BJ (cell line): ENCODE results near the gene SERPINB1. TPM values are rescaled to one million over a fixed set of nuclear protein-coding genes. Genes with fewer than 3 reads are reported as not detected.

Experiments
- CTCF ChIA-PET: fragments of 350-600 bp; formaldehyde crosslinking; extraction: SDS; loops from one replicate; lab custom pipeline; 2021; ENCODE audit warnings: antibody characterized with exemption, inconsistent platforms; lab: Yijun Ruan, JAX
- POLR2A ChIA-PET: fragments of 300-600 bp; sonication (Branson Sonifier 250); formaldehyde crosslinking; extraction: SDS; loops from one replicate; lab custom pipeline; 2021; ENCODE audit warnings: antibody characterized with exemption; lab: Charles Lee
- DNase-seq: peaks from one replicate; pipeline ENCODE4 v3.0.0-alpha.2; 2011; ENCODE audit warnings: low read depth
- H3K27me3 ChIP-seq: 2 replicates; pipeline ENCODE4 v1.6.0; 2011; ENCODE audit warnings: low read length; ENCODE audit not compliant: control insufficient read depth, insufficient read depth
- H3K36me3 ChIP-seq: 2 replicates; pipeline ENCODE4 v1.5.1; 2011; ENCODE audit warnings: low read length; ENCODE audit not compliant: control insufficient read depth, insufficient read depth
- H3K4me3 ChIP-seq: 2 replicates; pipeline ENCODE4 v1.5.1; 2011; ENCODE audit warnings: low read depth, mild to moderate bottlenecking, control low read depth, low read length
- polyA plus RNA-seq: library from polyadenylated mRNA; depleted of rRNA; stranded (reverse); fragments of >200 nt; gene quantifications from 2 replicates; pipeline ENCODE4 v1.2.3, GENCODE V29; 2011
- TF ChIP-seq, protein P1 (sequence below): IDR thresholded peaks from 2 replicates; pipeline ENCODE4 v1.5.1; 2011; ENCODE audit warnings: low read depth, mild to moderate bottlenecking, control low read depth, inconsistent platforms, low read length, moderate library complexity; ENCODE audit not compliant: insufficient read depth

SERPINB1 gene
- polyA plus RNA-seq, 1 experiment = 17.9 TPM

DNA sequence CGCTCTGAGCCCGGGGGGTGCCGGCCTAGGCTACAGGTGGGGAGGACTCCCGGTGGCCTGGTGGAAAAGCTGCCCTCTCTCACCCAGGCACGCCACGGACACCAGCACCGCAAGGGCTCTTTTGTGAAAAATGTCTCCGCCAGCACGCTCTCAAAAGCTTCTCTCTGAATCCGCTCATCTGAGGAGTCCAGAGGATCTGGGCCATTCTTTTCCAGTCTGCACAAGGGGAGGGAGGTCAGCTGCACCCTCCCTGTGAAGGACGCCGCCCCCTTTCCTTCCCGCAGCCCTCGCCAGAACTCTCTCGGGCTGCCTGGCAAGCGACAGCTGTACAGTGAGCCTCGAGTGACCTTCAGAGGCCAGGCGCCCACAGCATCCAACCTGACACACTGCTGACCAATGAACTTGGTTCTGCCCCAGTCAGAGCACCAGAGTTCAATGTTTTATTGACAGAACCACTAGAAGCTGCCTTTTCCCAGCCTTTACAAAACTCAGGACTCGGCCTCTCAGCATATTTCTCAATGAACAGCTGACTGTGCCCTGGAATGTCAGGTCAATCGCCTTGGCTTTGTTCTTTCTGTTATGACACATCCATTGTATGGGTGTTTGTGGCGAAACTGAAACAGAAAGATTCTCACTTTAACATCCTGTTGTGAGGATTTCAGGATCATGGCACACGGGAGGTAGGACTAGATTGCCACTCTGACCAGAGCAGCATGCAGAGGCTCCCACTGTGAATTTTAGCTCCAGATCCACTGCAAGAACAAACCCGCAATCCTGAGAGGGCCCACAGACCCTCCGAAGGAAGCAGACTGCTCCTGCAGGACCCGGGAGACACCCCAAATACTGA lies 34.8 kb upstream of the SERPINB1 start:
- peak; percentile 49 for DNase-seq
- ChIA-PET CTCF (interaction anchor here (0.7 to 1.9 kb wide), 7 partner anchors 18 to 150 kb away, joined by 3 to 10 read pairs (median 4); no protein-coding TSS in a partner anchor), POLR2A (no interaction called here)
- peak overlapping the region; percentile 12 for H3K4me3 ChIP-seq
- H3K27me3 ChIP-seq = peaks cover 3% of the 10 kb centered on the region; the same call in 1 of the 2 replicates
- TF ChIP-seq, protein P1, sequence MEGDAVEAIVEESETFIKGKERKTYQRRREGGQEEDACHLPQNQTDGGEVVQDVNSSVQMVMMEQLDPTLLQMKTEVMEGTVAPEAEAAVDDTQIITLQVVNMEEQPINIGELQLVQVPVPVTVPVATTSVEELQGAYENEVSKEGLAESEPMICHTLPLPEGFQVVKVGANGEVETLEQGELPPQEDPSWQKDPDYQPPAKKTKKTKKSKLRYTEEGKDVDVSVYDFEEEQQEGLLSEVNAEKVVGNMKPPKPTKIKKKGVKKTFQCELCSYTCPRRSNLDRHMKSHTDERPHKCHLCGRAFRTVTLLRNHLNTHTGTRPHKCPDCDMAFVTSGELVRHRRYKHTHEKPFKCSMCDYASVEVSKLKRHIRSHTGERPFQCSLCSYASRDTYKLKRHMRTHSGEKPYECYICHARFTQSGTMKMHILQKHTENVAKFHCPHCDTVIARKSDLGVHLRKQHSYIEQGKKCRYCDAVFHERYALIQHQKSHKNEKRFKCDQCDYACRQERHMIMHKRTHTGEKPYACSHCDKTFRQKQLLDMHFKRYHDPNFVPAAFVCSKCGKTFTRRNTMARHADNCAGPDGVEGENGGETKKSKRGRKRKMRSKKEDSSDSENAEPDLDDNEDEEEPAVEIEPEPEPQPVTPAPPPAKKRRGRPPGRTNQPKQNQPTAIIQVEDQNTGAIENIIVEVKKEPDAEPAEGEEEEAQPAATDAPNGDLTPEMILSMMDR = no peak
- H3K36me3 ChIP-seq = no peaks in the 10 kb centered on the region

DNA sequence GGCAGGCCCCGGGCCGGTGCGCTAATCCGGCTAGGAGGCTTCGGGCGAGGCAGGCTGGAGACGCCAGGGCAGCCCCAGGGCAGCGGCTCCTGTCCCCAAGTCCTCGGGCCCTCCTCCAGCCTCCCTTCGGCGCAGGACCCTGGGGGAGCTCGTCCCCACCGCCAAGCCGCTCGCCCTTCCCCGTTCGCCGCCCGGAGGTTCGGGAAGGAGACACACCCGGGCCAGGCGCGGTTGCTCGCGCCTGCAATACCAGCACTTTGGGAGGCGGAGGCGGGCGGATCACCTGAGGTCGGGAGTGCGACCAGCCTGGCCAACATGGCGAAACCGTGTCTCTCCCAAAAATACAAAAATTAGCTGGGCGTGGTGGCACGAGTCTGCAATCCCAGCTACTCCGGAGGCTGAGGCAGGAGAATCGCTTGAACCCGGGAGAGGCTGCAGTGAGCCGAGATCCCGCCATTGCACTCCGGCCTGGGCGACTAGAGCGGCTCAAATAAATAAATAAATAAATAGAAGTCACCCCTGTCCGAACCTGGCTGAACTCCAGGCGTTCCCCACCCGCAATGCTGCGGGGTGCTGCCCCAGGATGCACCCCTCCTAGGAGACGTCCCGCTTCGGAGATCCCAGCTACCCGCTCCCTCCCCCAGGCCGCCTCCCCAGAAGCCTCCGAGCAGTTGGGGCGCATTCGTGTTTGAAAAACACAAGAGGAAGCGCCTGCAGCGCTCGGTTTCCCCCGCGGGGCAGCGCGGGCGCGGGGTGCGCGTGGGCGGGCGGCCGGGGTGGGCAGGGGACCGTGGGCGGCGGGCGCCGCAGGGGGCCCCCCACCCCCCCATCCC lies 33.9 kb upstream of the SERPINB1 start:
- POLR2A ChIA-PET = no interaction called here
- peaks cover 3% of the 10 kb centered on the region; the same call in 1 of the 2 replicates for H3K27me3 ChIP-seq
- no peak for DNase-seq
- peak overlapping the region; percentile 39 for H3K4me3 ChIP-seq
- TF ChIP-seq, protein P1 = no peak
- no peaks in the 10 kb centered on the region for H3K36me3 ChIP-seq
- CTCF ChIA-PET = interaction anchor here (1.1 to 1.9 kb wide), 3 partner anchors 17 to 76 kb away, joined by 4 to 10 read pairs (median 5); no protein-coding TSS in a partner anchor

DNA sequence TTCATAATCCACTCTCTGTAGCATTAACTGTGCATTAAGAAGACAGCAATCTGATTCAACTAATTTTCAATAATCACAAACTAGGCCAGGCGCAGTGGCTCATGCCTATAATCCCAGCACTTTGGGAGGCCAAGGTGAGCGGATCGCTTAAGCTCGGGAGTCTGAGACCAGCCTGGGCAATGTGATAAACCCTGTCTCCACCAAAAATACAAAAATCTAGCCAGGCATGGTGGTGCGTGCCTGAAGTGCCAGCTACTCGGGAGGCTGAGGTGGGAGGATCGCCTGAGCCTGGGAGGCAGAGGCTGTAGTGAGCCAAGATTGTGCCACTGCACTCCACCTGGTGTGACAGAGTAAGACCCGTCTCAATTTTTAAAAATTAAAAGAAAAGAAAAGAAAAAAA lies 32.0 kb upstream of the SERPINB1 start:
- H3K4me3 ChIP-seq = no peak overlapping the region
- CTCF ChIA-PET = no interaction called here
- peaks cover 3% of the 10 kb centered on the region; the same call in 1 of the 2 replicates for H3K27me3 ChIP-seq
- POLR2A ChIA-PET = no interaction called here
- H3K36me3 ChIP-seq = no peaks in the 10 kb centered on the region
- TF ChIP-seq, protein P1 = no peak
- no peak for DNase-seq

DNA sequence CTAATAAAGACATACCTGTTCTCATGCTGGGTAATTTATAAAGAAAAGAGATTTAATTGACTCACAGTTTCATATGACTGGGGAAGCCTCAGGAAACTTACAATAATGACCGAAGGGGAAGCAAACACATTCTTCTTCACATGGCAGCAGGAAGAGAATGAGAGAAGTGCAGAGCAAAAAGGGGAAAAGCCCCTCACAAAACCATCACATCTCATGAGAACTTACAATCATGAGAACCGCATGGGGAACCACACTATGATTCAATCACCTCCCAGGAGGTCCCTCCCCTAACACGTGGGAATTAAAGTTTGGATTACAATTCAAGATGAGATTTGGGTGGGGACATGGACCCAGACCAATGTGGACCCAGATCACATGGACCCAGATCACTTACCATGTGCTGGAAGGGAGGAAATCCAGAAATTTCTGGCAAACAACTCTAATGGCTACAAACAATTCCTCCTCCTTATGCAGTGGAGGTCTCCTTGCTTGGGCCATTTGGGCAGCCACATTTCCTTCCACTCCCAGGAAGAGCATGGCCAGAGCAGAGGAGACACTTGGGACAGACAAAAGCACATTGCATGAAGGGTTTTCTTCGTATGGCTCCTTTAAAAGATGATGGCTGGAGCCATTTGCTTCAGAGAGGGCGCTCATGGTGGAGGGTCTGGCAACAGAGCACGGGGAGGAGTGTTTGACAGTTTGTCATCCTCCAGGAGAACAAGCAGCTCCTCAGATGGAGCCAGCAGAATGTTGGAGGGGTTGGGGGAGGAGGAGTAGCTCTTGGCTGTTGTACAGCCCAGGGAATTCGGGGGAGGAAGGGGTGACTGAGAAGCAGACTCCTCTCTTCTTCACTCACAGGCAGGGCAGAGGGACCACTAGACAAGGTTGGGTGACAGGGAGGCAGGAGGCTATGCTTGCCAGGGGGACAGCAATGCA lies 31.0 kb upstream of the SERPINB1 start:
- TF ChIP-seq, protein P1 = no peak
- no peaks in the 10 kb centered on the region for H3K36me3 ChIP-seq
- ChIA-PET CTCF (no interaction called here), POLR2A (no interaction called here)
- H3K27me3 ChIP-seq = peaks cover 3% of the 10 kb centered on the region; the same call in 1 of the 2 replicates
- H3K4me3 ChIP-seq = no peak overlapping the region
- DNase-seq = no peak
